ENCODE results near the gene TMEM240. TPM values are rescaled to one million over a fixed set of nuclear protein-coding genes. Genes with fewer than 3 reads are reported as not detected.
"Not testable (repeated sequence)": the region's sequence is repeated elsewhere in the genome, so short reads cannot be mapped to it uniquely, and the experiment has no call there.

Gene TMEM240
- total and polyA plus RNA-seq, 2 donors (not counting 3 experiments of a cell fraction or from before 2014, with no cell fraction given): 7.0 to 7.6 TPM

DNA sequence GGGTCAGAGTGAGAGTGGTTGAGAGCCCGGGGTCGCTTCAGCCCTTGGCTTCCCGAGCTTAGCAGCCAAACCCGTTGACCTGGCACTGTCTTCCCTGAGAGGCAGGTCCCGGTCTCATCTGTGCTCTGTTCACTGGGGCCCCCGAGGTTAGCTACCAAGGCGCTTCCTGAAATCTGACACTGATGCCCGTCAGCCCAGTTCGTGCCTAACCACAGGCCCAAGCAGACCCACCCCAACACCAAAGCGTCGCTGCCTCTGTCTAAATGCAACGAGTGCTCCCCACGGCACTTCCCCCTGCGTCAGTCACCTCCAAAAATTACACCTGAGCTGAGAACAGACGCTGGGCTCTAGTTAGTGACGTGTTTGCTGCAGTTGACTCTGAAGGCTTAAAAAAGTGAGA lies 26.0 kb downstream of the TMEM240 start:
- H3K9me3 ChIP-seq (replicated peaks; ENCODE audit: control insufficient read depth, insufficient read depth, low read length); H3K36me3 ChIP-seq (ENCODE audit: control insufficient read depth in 2 of 2, extremely low read depth in 1 of 2, insufficient read depth in 2 of 2, low read length in 2 of 2); H3K27ac ChIP-seq (ENCODE audit: insufficient read depth, low read depth, low read length); H3K4me3 ChIP-seq (replicated peaks in 1 of 3; ENCODE audit: insufficient read depth in 1 of 3, low read depth in 1 of 3, low read length in 3 of 3); H3K9ac ChIP-seq (replicated peaks; ENCODE audit: extremely low read depth, insufficient read depth, low read length); dilution Hi-C loops (cut with MboI; ENCODE audit: extremely low pct_ligation_motif_present, low sequenced_read_pairs); CTCF ChIA-PET; H2AFZ ChIP-seq (ENCODE audit: low read depth, low read length); H4K20me1 ChIP-seq (replicated peaks; ENCODE audit: control insufficient read depth, extremely low read depth, insufficient read depth, low read length); H3K4me1 ChIP-seq (ENCODE audit: control insufficient read depth, extremely low read depth, insufficient read depth, low read length); H3K27me3 ChIP-seq (ENCODE audit: control insufficient read depth in 2 of 2, insufficient read depth in 2 of 2, low read length in 2 of 2); BruUV-seq (replicated peaks); POLR2A ChIA-PET; DNase-seq (ENCODE audit: low read depth, low spot score); H3K9me1 ChIP-seq (replicated peaks; ENCODE audit: control insufficient read depth, extremely low read depth, insufficient read depth, low read length); H3K4me2 ChIP-seq (ENCODE audit: insufficient read depth, low read length); FAIRE-seq: not testable (repeated sequence)
- H3K79me2 ChIP-seq (ENCODE audit: control insufficient read depth, insufficient read depth, low read length): peaks cover 21% of the 10 kb centered on the region
- intact Hi-C loops (cut with micrococcal nuclease): loop anchor here (5.0 kb wide), 1 partner anchor 103 kb away; the partner anchor contains the start of gene MIB2

DNA sequence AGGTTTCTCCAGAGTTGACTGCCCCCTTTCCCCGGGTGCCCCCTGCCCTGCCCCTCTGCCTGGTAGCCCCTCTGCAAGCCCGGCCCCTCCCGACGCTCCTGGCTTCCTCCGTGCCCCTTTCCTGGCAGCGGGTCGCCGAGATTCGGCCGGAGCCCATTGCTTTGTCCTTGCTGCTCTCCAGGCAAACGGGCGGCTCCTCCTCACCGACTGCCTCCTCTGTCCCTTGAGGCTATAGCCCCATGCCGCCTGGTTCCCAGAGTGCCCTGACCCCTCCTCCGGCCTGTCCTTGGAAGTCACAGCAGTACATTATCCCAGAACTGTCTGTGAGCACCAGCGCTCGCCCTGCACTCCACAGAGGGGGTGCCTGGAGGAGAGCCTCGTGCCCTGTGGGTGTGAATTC lies 26.7 kb downstream of the TMEM240 start:
- H3K4me2 ChIP-seq (ENCODE audit: insufficient read depth, low read length); H3K27ac ChIP-seq (ENCODE audit: insufficient read depth, low read depth, low read length); dilution Hi-C loops (cut with MboI; ENCODE audit: extremely low pct_ligation_motif_present, low sequenced_read_pairs); H3K4me1 ChIP-seq (ENCODE audit: control insufficient read depth, extremely low read depth, insufficient read depth, low read length); DNase-seq (ENCODE audit: low read depth, low spot score); H3K9me3 ChIP-seq (replicated peaks; ENCODE audit: control insufficient read depth, insufficient read depth, low read length); CTCF ChIA-PET; H3K4me3 ChIP-seq (replicated peaks in 1 of 3; ENCODE audit: insufficient read depth in 1 of 3, low read depth in 1 of 3, low read length in 3 of 3); H3K9ac ChIP-seq (replicated peaks; ENCODE audit: extremely low read depth, insufficient read depth, low read length); H3K27me3 ChIP-seq (ENCODE audit: control insufficient read depth in 2 of 2, insufficient read depth in 2 of 2, low read length in 2 of 2); BruUV-seq (replicated peaks); POLR2A ChIA-PET; H3K36me3 ChIP-seq (ENCODE audit: control insufficient read depth in 2 of 2, extremely low read depth in 1 of 2, insufficient read depth in 2 of 2, low read length in 2 of 2); H3K9me1 ChIP-seq (replicated peaks; ENCODE audit: control insufficient read depth, extremely low read depth, insufficient read depth, low read length); H2AFZ ChIP-seq (ENCODE audit: low read depth, low read length); H4K20me1 ChIP-seq (replicated peaks; ENCODE audit: control insufficient read depth, extremely low read depth, insufficient read depth, low read length); FAIRE-seq: not testable (repeated sequence)
- intact Hi-C loops (cut with micrococcal nuclease): loop anchor here (2.0 to 5.0 kb wide), 2 partner anchors 61 to 104 kb away; partner anchors contain the start of genes MIB2 and SSU72
- H3K79me2 ChIP-seq (ENCODE audit: control insufficient read depth, insufficient read depth, low read length): peaks cover 21% of the 10 kb centered on the region

DNA sequence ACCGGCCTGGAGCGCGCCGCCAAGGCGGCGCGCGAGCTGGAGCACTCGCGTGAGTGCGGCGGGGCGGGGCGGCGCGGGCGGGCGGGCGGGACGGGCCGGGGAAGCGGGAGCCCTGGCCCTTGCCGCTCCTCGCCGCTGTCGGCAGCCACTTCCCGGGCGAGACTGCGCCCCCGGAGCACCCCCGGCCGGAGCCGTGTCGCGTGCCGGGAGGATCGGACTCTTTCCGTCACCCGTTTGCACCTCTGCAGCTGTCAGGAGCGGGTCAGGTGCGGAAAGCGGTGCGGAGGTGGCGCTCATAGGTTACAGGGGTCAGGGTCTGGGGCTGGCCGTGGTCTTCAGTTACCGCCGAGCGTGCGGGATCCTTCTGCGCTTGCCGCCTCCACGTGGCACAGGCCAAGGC lies 28.0 kb downstream of the TMEM240 start:
- H3K9me3 ChIP-seq (replicated peaks; ENCODE audit: control insufficient read depth, insufficient read depth, low read length); H3K27ac ChIP-seq (ENCODE audit: insufficient read depth, low read depth, low read length); H3K9ac ChIP-seq (replicated peaks; ENCODE audit: extremely low read depth, insufficient read depth, low read length); H2AFZ ChIP-seq (ENCODE audit: low read depth, low read length); BruUV-seq (replicated peaks); H3K9me1 ChIP-seq (replicated peaks; ENCODE audit: control insufficient read depth, extremely low read depth, insufficient read depth, low read length); POLR2A ChIA-PET; H3K27me3 ChIP-seq (ENCODE audit: control insufficient read depth in 2 of 2, insufficient read depth in 2 of 2, low read length in 2 of 2); H4K20me1 ChIP-seq (replicated peaks; ENCODE audit: control insufficient read depth, extremely low read depth, insufficient read depth, low read length); CTCF ChIA-PET; dilution Hi-C loops (cut with MboI; ENCODE audit: extremely low pct_ligation_motif_present, low sequenced_read_pairs); H3K4me2 ChIP-seq (ENCODE audit: insufficient read depth, low read length); H3K36me3 ChIP-seq (ENCODE audit: control insufficient read depth in 2 of 2, extremely low read depth in 1 of 2, insufficient read depth in 2 of 2, low read length in 2 of 2); H3K4me1 ChIP-seq (ENCODE audit: control insufficient read depth, extremely low read depth, insufficient read depth, low read length); DNase-seq (ENCODE audit: low read depth, low spot score): not testable (repeated sequence)
- intact Hi-C loops (cut with micrococcal nuclease): loop anchor here (2.0 to 5.0 kb wide), 2 partner anchors 62 to 105 kb away; partner anchors contain the start of genes MIB2 and SSU72
- peaks cover 21% of the 10 kb centered on the region for H3K79me2 ChIP-seq (ENCODE audit: control insufficient read depth, insufficient read depth, low read length)
- FAIRE-seq: peak; percentile 83
- peak overlapping the region in 1 of 3 experiments; percentile 61 for H3K4me3 ChIP-seq (replicated peaks in 1 of 3; ENCODE audit: insufficient read depth in 1 of 3, low read depth in 1 of 3, low read length in 3 of 3)
